Neural progenitor cell (in vitro differentiated cells): ENCODE results near the gene RRBP1. TPM values are rescaled to one million over a fixed set of nuclear protein-coding genes. Genes with fewer than 3 reads are reported as not detected.

Source experiments
- DNase-seq: peaks from one replicate; pipeline ENCODE4 v3.0.0-alpha.2; 2016; ENCODE audit warnings: low spot score
- H2AFZ ChIP-seq: fragments of 200-600 bp; sonication (generic); replicated peaks from 2 replicates; pipeline ENCODE4 v1.6.1; 2016; ENCODE audit warnings: antibody characterized with exemption
- H3F3A ChIP-seq: fragments of 200-600 bp; sonication (generic); 2 replicates; pipeline ENCODE4 v1.6.1; 2016; ENCODE audit warnings: antibody characterized with exemption, low read depth
- H3K27ac ChIP-seq: fragments of 200-600 bp; sonication (generic); 2 replicates; pipeline ENCODE4 v1.5.1; 2016; ENCODE audit warnings: mild to moderate bottlenecking
- H3K27me3 ChIP-seq: fragments of 200-600 bp; sonication (generic); 2 replicates; pipeline ENCODE4 v1.6.1; 2016; ENCODE audit warnings: mild to moderate bottlenecking, moderate library complexity
- H3K36me3 ChIP-seq: fragments of 200-600 bp; sonication (generic); 2 replicates; pipeline ENCODE4 v1.5.1; 2016
- H3K4me1 ChIP-seq: fragments of 200-600 bp; sonication (generic); 2 replicates; pipeline ENCODE4 v1.6.1; 2016; ENCODE audit warnings: mixed run types
- H3K4me2 ChIP-seq: fragments of 200-600 bp; sonication (generic); 2 replicates; pipeline ENCODE4 v1.6.1; 2016
- H3K4me3 ChIP-seq: fragments of 200-600 bp; sonication (generic); 2 replicates; pipeline ENCODE4 v1.5.1; 2016
- H3K79me2 ChIP-seq: fragments of 200-600 bp; sonication (generic); 2 replicates; pipeline ENCODE4 v1.6.1; 2016; ENCODE audit warnings: low read depth
- H3K9ac ChIP-seq: fragments of 200-600 bp; sonication (generic); 2 replicates; pipeline ENCODE4 v1.6.1; 2016
- H3K9me3 ChIP-seq: fragments of 200-600 bp; sonication (generic); 2 replicates; pipeline ENCODE4 v1.5.1; 2016; ENCODE audit warnings: low read depth
- H4K20me1 ChIP-seq: fragments of 200-600 bp; sonication (generic); 2 replicates; pipeline ENCODE4 v1.6.1; 2016; ENCODE audit warnings: low read depth
- H3K27ac Mint-ChIP-seq: 3 replicates; pipeline ENCODE4 v1.8.0; 2021; ENCODE audit warnings: mixed read lengths
- H3K27me3 Mint-ChIP-seq: 2 replicates; pipeline ENCODE4 v1.8.0; 2022; ENCODE audit warnings: low read depth, mild to moderate bottlenecking, inconsistent platforms, moderate library complexity, mixed read lengths; ENCODE audit not compliant: insufficient read depth
- H3K36me3 Mint-ChIP-seq: 3 replicates; pipeline ENCODE4 v1.8.0; 2021; ENCODE audit warnings: mixed read lengths
- H3K4me1 Mint-ChIP-seq: 3 replicates; pipeline ENCODE4 v1.8.0; 2021; ENCODE audit warnings: mixed read lengths
- H3K4me3 Mint-ChIP-seq: 3 replicates; pipeline ENCODE4 v1.8.0; 2021; ENCODE audit warnings: mild to moderate bottlenecking, moderate library complexity, mixed read lengths
- H3K9me3 Mint-ChIP-seq: 3 replicates; pipeline ENCODE4 v1.8.0; 2020; ENCODE audit warnings: mixed read lengths
- CTCF ChIP-seq: fragments of 200-600 bp; sonication (generic); IDR thresholded peaks from 2 replicates; pipeline ENCODE4 v1.5.1; 2017; ENCODE audit warnings: antibody characterized with exemption, mild to moderate bottlenecking
- EZH2 ChIP-seq: fragments of 200-600 bp; sonication (generic); IDR thresholded peaks from 2 replicates; pipeline ENCODE4 v1.6.1; 2017; ENCODE audit warnings: antibody characterized with exemption, mild to moderate bottlenecking, moderate library complexity
- EZH2phosphoT487 ChIP-seq: fragments of 200-600 bp; sonication (generic); IDR thresholded peaks from 2 replicates; pipeline ENCODE4 v1.6.1; 2017; ENCODE audit warnings: antibody characterized with exemption
- total RNA-seq: library from RNA; depleted of rRNA; stranded (reverse); fragments of >200 nt; gene quantifications from 2 replicates; pipeline ENCODE4 v1.2.3, GENCODE V29; 2015; ENCODE audit warnings: low replicate concordance

The RRBP1 gene
- total RNA-seq, 1 donor from 2014 or later, result 18.2 TPM

- H3K9me3 Mint-ChIP-seq, result no peaks in the 10 kb centered on the region
- Histone ChIP-seq H4K20me1 (no peaks in the 10 kb centered on the region), H3K27me3 (no peaks in the 10 kb centered on the region), H3K79me2 (no peaks in the 10 kb centered on the region), H3K36me3 (no peaks in the 10 kb centered on the region), H2AFZ (no peak overlapping the region), H3K4me1 (no peaks in the 10 kb centered on the region), H3K4me2 (no peak overlapping the region), H3K4me3 (no peak overlapping the region), H3F3A (no peaks in the 10 kb centered on the region), H3K9me3 (no peaks in the 10 kb centered on the region), H3K27ac (no peak overlapping the region), H3K9ac (no peak overlapping the region)
- H3K4me3 Mint-ChIP-seq, result no peak overlapping the region
- peaks cover 12% of the 10 kb centered on the region for H3K27me3 Mint-ChIP-seq
- no peak for TF ChIP-seq EZH2phosphoT487
- TF ChIP-seq EZH2, result no peak
- TF ChIP-seq CTCF, result no peak
- H3K36me3 Mint-ChIP-seq, result no peaks in the 10 kb centered on the region
- no peak for DNase-seq
- H3K4me1 Mint-ChIP-seq, result no peaks in the 10 kb centered on the region
- no peak overlapping the region for H3K27ac Mint-ChIP-seq
These were observed 43.2 kb upstream of the RRBP1 start for GRCh38 chr20:17725094-17725835.

DNA sequence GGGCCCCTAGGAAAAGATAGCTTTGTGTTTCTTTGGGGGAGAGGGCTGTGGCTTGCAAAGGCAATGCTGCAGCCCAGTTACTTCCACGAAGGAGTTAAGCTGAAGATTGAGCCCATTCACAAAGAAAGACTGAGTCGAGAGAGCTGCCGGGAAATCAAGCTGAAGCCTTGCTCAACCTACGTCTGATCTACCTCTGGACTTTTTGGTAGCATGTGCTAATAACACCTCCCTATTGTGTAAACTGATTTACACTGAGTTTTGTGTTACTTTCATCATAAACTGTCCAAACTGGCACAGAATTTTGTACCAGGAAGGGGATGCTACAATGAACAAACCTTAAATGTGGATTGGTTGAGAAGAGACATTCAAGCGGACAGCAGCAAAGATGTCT, 41.3 kb upstream of the RRBP1 start:
- H3K4me3 ChIP-seq, result no peak overlapping the region
- no peaks in the 10 kb centered on the region for H4K20me1 ChIP-seq
- no peaks in the 10 kb centered on the region for H3K36me3 ChIP-seq
- Mint-ChIP-seq H3K27me3 (peaks cover 14% of the 10 kb centered on the region), H3K9me3 (no peaks in the 10 kb centered on the region), H3K4me3 (no peak overlapping the region), H3K36me3 (no peaks in the 10 kb centered on the region), H3K4me1 (no peaks in the 10 kb centered on the region), H3K27ac (no peak overlapping the region)
- no peaks in the 10 kb centered on the region for H3K4me1 ChIP-seq
- no peak for DNase-seq
- H2AFZ ChIP-seq, result no peak overlapping the region
- no peak overlapping the region for H3K4me2 ChIP-seq
- H3K9ac ChIP-seq, result no peak overlapping the region
- H3K9me3 ChIP-seq, result no peaks in the 10 kb centered on the region
- H3K27me3 ChIP-seq, result no peaks in the 10 kb centered on the region
- TF ChIP-seq EZH2phosphoT487, result no peak
- no peak for TF ChIP-seq EZH2
- no peak for TF ChIP-seq CTCF
- no peaks in the 10 kb centered on the region for H3K79me2 ChIP-seq
- H3F3A ChIP-seq, result no peaks in the 10 kb centered on the region
- no peak overlapping the region for H3K27ac ChIP-seq

DNA sequence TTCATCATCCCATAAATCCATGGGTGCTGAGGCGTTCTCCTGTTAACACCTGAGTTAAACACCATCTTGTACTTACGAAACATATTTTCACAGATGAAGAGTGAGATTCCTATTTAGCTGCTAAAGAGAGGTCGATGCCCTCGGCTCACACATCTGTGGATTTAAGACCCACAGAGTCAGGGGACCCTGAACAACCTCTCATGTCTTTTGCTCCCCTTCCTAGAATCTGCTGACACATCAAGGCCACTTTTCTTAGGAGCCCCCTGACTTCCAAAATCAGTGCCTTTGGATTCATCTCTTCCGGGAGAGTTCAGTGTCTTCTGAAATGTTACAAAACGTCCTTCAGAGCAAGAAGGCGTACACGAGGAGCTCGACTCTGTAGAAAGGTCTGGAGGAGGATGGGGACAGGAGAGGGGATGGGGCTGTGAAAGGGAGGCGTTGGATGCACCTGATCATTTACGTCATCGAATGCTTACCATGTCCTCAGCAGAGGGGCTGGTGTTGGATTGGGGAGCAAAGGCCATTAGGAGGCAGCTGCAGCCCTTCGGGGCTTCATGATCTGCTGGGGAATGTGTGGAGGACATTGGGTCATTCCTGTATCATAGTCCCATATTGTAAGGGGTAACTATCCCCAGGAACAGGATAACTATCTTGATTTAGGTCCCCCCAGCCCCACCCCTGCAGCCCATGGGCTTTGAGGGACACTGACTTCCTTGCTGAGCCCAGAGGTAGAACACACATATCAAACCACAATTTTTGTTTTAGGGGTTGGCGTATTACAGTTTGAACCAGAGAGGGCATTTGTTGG, 40.7 kb upstream of the RRBP1 start:
- Histone ChIP-seq H3K27me3 (no peaks in the 10 kb centered on the region), H2AFZ (no peak overlapping the region), H3K4me2 (no peak overlapping the region), H3F3A (no peaks in the 10 kb centered on the region), H4K20me1 (no peaks in the 10 kb centered on the region), H3K79me2 (no peaks in the 10 kb centered on the region), H3K36me3 (no peaks in the 10 kb centered on the region), H3K4me1 (no peaks in the 10 kb centered on the region), H3K9me3 (no peaks in the 10 kb centered on the region), H3K4me3 (no peak overlapping the region), H3K27ac (no peak overlapping the region), H3K9ac (no peak overlapping the region)
- DNase-seq, result no peak
- no peaks in the 10 kb centered on the region for H3K4me1 Mint-ChIP-seq
- H3K36me3 Mint-ChIP-seq, result no peaks in the 10 kb centered on the region
- H3K4me3 Mint-ChIP-seq, result peak overlapping the region; percentile 16
- H3K27ac Mint-ChIP-seq, result no peak overlapping the region
- no peaks in the 10 kb centered on the region for H3K9me3 Mint-ChIP-seq
- TF ChIP-seq EZH2 (no peak), EZH2phosphoT487 (no peak), CTCF (no peak)
- peaks cover 14% of the 10 kb centered on the region for H3K27me3 Mint-ChIP-seq
